ENCODE data around the gene PLAAT2.

- TF ChIP-seq CHD2 (IDR thresholded peaks at IDR 0.05; ENCODE audit: borderline replicate concordance, low read depth, low read length) (no peak), BMI1 (IDR thresholded peaks at IDR 0.05; ENCODE audit: borderline replicate concordance) (no peak), ESRRA (IDR thresholded peaks at IDR 0.05; ENCODE audit: low read length) (no peak), CTCF (IDR thresholded peaks at IDR 0.05 in 2 of 3, conservative IDR thresholded peaks at IDR 0.05 in 1 of 3; ENCODE audit: control insufficient read depth in 2 of 3, extremely low read depth in 1 of 3, insufficient read depth in 1 of 3, low read depth in 3 of 3, low read length in 3 of 3) (no peak), BRCA1 (IDR thresholded peaks at IDR 0.05; ENCODE audit: low read depth, low read length) (no peak), EP300 (IDR thresholded peaks at IDR 0.05; ENCODE audit: borderline replicate concordance in 1 of 2, control insufficient read depth in 1 of 2, low read depth in 2 of 2, low read length in 2 of 2) (no peak), MAX (IDR thresholded peaks at IDR 0.05; ENCODE audit: low read depth, low read length) (no peak), MYC (IDR thresholded peaks at IDR 0.05; ENCODE audit: insufficient read depth, insufficient read length, insufficient replicate concordance, low read length, severe bottlenecking) (no peak), EGR1 (IDR thresholded peaks at IDR 0.05; ENCODE audit: borderline replicate concordance in 1 of 2, low read depth in 2 of 2, low read length in 2 of 2) (no peak), NRF1 (conservative IDR thresholded peaks at IDR 0.05; ENCODE audit: low read depth, low read length) (no peak)
These were observed 11.3 kb downstream of the PLAAT2 start for GRCh38 chr11:63551889-63552266.

All from GM12878 (cell line).